Skin of body (tissue), 2 donors: ENCODE measurements around the gene PITRM1. TPM values are rescaled to one million over a fixed set of nuclear protein-coding genes. Genes with fewer than 3 reads are reported as not detected.
"Not testable (repeated sequence)": the region's sequence is repeated elsewhere in the genome, so short reads cannot be mapped to it uniquely, and the experiment has no call there.

Experiments
- DNase-seq: peaks from one replicate; lab custom pipeline; 2025; lab: John Stamatoyannopoulos, UW
- total RNA-seq: library from RNA; depleted of rRNA; stranded (reverse); fragments of >200 nt; gene quantifications from one replicate; pipeline ENCODE4 v1.2.3, GENCODE V29; 2014

Gene PITRM1
- total RNA-seq, 1 donor from 2014 or later: 42.9 TPM

DNA sequence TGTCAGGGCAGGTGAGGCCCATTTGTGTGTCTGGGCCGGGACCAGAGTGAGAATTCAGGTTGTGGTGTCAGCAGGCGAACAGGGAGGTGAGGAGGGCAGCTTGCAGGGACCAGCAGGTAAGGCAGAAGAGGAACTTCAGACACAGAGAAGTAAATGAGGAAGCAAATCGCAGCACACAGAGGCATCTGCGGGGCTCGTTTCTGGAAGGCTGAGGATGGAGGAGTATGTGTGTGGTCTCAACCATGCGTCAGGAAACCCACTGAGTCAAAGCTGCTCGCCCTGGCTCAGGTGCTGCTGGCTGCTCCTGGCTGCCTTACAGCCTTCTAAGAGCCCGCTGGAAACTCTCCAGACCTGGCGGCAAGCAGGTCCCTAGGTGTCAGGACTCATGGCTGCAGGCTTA is 26.9 kb upstream of the PITRM1 start:
- no peak for DNase-seq

DNA sequence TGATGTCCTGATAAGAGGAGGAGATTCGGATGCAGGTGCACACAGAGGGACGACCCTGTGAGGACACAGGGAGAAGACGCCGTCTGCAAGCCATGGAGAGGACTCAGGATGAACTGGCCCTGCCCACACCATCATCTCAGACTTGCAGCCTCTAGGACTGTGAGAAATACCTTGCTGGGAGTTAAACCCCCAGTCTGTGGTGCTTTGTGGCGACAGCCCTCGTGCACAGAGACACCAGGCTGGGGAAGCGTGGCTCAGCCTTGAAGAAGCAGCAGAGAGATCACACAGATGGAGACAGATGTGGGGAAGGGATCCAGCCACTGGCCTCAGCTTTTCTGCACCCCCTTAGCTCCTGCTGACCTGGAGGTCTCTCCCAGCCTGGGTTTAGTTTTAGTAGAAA is 26.3 kb upstream of the PITRM1 start:
- no peak for DNase-seq

DNA sequence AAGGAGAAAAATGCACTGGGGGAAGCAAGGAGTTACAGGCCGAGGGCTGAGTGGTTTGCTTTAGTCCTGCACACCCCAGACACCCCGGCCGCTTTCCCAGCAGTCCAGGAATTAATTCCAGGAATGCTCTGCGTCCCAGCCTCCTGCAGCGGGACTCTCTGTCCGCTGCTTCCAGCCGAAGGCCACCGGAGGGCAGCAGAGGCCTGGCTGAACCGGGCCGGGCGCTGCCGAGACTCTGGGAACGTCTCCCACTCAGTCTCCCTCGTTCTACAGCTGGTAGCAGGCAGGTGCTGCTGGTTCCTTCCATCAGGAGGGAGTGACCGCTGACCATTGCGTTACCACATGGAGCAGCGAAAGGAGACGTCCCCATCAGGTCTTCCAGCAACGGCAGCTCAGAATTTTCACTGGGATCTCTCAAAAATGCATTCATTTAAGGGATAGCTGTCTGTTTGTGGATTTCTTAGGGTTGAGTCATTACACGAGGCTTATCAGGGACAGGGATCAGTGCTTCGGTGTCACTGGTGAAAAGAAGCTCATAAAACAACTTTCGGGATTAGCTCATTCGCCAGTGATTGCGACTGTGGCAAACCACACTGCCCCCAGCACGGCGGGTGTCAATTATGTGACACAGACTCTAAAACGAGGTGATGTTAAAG is 24.9 kb upstream of the PITRM1 start:
- peak; percentile 71 for DNase-seq

DNA sequence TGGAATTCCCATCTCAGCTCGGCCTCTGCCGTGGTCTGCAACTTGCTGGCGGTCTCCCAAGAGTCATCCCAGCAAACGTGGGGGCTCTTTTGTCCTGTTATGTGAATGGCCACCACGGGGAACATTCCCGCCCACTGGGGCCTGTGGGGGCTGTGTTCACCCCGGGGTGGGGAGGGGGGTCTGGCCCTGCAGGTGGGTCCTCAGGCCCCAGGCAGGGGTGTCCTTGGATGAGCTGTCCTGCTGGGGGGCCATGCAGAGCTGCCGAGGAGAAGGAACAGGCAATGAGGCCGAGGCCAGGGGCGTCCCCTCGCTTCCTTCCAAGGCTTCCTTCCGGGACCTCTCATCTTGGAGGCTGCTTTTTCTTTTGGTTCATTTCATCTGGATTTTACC is 24.4 kb upstream of the PITRM1 start:
- DNase-seq: no peak

DNA sequence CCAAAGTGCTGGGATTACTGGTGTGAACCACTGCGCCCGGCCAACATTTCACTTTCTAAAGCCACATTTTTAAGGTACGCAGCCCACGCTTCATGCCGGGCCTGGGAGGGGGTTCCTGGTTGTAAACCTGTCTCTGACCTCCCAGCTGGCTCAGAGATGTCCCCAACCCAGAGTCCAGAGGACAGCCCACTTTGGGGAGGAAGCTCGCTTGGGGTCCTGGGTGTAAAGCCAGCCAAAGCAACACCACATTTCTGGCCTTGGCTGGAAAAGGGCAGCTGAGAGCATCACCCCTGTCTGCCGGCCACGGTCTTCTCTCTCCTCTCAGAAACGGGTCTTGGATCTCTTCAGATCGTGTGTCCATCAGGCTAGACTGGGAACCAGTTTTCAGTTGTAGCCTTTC is 23.9 kb upstream of the PITRM1 start:
- DNase-seq: no peak

DNA sequence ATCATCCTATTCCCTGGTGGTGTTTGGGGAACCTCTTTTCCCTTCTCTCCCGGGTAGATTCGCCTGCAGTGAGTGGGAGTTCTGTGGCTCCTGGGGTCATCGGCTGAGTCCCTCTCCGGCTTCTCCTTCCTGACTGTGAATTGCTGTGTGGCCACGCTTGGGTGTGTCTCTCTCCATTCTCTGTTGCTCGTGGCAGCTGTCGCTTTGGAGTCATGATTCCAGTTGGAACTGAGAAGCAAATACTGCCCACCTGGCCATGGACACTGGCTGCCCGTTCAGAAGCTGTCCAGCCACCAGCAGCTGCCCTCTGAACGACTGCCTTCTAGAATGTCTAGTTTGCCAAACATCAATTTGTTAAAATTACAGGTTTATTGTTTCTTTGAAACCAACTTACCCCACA is 23.1 kb upstream of the PITRM1 start:
- no peak for DNase-seq

DNA sequence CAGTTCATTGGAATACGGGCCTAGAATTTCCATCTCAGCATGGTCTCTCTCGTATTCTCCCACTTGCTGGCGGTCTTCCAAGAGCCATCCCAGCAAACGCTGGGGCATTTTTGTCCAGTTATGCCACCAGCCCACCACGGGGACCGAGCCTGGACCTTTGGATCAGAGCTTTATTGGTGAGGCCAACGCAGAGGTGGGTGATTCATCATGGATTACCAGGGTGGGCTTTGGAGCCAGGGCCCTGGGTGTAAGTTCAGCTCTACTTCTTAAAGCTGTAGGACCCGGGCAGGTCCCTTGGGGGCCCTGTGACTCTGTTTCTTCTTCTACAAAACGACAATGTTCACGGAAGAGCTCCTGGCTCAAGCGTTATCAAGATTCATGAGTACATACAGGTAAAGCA is 22.7 kb upstream of the PITRM1 start:
- no peak for DNase-seq

DNA sequence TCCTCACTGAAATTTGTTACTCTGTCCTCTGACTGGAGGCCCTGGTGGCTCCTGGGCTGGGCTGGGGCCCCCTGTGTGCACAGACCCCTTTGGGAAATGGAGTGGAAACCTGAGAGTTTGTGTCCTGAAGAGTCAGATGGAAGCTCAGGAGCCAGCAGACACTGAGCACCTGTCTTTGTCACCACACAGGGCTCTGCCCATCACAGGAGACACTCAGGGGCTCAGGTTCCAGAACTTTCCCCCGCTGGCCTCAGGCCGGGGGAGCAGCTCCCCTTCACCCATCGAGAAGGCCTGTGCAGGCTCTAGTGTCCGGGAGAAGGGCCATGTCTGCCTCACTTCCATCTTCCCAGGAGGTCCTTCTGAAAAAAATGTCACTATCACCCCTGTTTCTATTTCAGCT is 22.3 kb upstream of the PITRM1 start:
- no peak for DNase-seq

DNA sequence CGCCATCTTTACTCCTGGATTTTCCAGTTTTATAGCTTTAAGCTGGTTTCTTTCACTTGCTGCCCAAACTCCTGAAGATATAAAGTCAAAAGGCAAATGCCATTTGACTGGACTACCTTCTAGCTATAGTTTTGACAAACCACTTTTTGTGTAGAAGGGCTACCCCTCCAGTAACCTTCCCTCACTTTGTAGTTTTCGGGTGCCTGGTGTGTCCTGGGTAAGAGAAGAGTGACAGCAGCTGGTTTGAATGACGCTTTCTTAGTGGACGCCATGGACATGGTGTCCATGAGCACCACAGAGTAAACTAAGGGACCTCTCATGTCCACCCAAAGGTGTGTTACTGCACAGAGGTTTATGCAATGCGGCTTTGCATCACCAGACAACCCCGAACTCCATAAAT is 21.2 kb upstream of the PITRM1 start:
- DNase-seq: no peak

DNA sequence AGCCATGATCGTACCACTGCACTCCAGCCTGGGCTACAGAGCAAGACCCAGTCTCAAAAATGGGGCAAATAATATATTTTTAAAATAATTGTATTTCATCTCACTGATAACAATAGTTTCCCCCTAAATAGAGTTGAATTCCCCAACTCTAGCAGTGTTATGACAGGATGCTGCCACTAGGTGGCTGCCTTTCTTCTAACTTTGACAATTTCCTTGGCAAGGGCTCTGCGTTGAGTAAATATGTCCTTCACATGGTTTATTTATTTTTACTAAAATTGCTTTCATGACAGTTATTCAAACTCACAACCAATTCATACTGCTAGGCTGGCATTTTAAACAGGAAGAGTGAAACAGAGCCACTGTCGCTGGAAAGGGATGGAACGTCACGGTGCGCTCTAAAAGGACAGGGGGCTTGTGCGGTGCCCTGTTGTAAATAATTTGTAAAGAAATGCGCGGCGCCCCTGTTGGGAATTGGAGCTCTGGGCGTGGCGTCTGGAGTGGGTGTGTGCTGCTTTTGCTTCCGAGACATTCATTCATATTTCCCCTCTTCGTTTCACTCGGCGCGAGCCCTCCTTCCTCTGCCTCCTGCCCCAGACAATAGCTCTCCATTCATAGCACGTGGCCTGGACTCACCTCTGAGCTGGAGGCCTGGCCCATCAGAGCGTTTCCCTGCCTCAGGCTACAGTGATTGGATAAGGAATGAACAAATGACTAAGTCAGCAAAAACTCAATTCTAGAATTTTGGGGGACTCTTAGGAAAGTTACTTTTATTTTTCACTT is 20.5 kb upstream of the PITRM1 start:
- DNase-seq: peak; percentile 80

DNA sequence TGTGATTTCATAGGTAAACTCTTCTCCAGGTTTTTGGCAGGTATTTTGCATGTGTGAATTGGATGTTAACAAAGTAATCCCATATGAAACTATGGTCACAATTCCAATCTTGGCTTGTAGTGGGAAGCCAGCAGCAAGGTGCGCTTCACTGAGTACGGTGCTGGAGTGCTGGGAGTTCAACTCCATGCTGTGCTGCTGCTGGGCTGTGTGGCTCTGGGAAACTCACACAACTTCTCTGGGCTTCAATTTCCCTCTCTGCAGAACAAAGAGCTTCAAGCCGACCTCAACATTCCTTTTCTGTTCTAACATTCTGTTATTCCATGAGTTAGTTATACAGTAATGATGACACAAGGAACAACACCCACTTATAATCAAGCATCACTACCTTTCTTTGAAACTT is 18.2 kb upstream of the PITRM1 start:
- DNase-seq: no peak

DNA sequence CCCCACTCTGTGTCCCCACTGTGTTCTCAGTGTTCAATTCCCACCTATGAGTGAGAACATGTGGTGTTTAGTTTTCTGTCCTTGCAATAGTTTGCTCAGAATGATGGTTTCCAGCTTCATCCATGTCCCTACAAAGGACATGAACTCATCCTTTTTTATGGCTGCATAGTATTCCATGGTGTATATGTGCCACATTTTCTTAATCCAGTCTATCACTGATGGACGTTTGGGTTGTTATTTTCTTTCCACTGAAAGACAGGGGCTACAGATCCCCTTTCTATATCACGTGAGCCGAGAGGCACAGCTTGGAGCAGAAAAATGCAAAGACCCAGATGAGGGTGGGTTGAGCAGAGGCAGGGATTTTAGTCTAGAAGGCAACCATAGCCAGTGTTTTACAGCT is 14.6 kb upstream of the PITRM1 start:
- DNase-seq: not testable (repeated sequence)

DNA sequence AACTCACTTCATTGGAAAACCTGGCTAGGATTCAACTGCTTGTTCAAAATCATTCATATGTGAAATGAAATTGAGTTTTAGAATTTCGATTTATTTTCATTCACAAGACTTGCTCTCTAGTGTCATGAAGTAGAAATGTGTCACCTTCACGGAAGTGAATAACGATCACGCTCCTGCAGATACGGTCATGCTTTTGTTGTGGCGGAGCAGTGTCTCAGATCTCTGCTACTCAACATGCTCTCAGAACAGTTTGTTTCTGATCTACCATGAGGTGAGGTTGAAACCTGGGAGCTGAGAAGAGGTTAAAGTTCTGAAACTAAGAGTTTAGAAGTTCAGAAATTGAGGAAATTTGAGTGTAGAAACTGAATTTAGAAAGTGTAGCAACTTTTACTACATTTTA is 13.8 kb upstream of the PITRM1 start:
- no peak for DNase-seq

DNA sequence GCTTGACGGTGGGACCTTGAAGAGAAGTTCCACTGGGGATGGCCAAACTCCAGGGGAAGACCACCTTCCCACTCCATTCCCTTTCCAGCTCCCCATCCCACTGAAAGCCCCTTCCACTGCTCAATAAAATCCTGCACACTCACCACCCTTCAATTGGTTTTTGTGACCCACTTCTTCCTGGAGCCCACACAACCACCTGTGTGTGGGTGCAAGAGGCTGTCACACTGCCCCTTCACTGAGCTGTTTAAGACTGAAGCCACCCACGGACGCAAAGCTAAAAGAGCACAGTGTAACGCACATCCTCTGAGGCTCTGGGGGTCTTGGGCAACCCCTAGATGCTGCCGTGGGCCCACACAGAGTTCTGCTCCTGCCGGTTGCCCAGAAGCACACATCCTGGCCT is 12.8 kb upstream of the PITRM1 start:
- DNase-seq: no peak

DNA sequence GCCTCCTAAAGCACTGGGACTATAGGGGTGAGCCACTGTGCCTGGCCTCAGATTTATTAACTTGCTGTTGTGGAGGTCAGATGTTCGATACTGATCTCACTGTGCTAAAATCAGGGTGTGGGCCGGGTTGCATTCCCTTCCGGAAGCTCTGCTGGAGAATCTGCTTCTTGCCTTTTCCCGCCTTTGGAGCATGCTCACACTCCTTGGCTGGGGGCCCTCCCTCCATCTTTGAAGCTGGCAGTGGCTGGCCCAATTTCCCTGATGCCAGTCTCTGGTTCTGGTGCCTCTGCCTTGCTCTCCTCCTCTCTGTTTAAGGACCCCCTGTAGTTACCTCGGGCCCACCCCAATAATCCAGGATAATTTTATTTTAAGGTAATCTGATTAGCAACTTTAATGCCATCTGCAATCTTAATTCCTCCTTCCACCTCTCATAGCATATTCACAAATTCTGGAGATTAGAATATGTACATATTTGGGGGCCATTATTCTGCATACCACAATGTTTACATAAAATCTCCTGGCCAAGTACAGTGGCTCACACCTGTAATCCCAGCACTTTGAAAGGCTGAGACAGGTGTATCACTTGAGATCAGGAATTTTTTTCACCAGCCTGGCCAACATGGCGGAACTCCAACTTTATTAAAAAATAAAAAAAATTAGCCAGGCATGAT is 7.9 kb upstream of the PITRM1 start:
- DNase-seq: no peak

DNA sequence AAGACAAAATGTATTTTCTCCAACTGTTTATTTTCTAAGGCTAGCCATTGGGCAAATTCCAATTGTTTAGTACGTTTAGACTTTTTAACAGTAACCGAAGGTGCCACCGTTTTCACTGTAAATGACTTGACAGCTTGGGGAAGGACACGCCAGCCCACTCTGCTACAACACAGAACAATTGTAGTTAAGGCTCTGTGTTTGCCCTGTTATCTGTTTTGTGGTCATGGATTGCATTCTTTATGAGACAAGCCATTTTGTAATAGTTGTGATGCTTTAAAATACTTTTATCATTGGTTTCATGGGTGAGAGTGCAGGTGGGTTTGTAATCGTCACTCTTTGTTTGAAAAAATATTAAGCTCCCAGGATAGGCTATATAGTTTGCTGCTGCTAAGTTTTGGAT is 6.6 kb upstream of the PITRM1 start:
- DNase-seq: no peak

DNA sequence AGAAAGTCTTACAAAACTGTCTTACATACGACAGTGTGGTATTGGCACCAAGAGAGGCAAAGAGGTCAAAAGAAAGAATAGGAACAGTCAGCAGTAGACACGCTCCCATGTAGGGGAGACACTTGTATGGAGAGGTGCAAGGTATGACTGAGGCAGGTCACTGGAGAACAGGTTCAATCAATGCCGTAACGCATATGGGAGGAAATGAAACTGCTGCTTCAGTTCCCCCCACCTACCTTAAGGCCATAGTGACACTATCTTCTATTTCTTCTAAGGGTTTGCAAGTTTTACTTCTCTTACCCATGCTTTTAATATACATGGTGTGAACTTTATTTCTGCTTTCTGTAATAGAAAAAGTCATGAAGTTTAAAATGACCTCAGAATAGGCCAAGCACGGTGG is 5.5 kb upstream of the PITRM1 start:
- no peak for DNase-seq

DNA sequence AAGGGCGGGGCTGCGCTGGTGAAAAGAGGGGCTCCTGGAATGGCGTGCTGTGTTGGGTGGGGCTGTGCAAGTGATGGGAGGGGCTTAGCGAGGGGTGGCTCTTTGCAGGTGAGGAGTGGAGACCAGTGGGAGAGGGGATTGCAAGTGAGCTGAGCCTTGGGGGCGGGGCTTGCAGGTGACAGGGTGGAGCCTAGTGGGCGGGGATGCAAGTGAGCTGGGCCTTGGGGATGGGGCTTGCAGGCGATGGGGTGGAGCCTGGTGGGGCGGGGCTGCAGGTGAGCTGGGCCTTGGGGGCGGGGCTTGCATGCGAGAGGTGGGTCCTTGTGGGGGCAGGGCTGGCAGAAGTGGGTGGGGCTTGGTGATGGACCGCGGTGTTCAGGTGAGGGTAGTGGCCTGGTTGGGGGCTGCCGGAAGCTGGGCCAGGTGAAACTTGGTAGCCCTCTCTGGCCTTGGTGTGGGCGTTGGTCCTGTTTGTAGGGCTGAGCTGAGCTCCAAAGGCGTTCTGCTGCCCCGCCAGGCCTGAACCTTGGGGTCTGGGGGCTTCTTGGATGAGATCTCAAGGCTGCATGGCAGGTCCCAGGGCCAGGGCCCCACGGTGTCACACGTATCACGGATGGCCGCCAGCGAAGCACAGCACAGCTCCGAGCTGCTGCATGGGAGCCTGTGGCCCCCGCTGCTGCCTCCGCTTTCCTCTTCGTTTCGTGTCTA is 743 bp upstream of the PITRM1 start:
- DNase-seq: peak; percentile 48

DNA sequence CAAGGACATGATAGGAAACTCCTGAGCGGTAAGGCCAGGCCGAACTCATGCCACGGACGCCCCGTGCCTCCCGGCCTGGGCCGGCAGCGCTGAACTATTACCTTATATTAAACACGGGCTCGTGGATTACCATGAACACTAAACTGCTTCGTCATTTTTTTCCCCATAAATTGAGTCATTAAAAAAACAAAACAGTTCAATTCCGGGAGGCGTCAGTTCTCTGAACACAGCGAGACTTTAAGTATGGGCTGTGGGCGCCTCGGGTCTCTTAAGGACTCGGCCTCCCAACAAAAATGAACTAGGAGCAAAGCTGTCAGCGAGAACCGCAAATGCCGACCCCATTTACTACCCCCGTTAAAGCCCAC is 519 bp downstream of the PITRM1 start:
- DNase-seq: no peak

DNA sequence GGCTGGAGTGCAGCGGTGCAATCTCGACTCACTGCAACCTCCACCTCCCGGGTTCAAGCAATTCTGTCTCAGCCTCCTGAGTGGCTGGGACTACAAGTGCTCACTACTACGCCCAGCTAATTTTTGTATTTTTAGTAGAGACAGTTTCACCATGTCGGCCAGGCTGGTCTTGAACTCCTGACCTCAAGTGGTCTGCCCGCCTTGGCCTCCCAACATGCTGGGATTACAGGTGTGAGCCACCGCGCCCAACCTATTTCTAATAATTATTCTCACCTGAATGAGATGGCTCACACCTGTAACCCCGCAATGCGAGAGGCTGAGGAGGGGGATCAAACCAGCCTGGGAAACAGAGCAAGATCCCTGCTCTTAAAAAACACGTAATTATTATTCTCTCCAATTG is 1.1 kb downstream of the PITRM1 start:
- DNase-seq: not testable (repeated sequence)

DNA sequence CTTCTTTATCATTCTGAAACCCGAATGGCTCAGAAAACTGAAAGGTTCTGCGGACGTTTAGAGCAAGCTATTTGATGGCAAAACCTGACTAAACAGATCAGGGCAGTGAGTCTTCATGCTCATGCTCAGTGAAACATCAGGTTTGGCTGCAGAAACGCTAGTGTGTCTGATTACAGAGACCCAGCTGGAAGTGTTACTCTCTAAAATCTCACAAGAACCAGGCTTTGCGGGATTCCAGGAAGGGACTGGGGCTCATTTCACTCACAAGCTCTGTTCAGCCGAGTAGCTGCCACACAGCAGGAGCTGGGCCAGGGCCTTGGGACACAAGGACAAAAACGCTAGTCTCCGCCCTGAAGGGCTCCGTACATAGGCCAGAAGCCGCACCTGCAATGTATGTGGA is 2.9 kb downstream of the PITRM1 start:
- DNase-seq: no peak

DNA sequence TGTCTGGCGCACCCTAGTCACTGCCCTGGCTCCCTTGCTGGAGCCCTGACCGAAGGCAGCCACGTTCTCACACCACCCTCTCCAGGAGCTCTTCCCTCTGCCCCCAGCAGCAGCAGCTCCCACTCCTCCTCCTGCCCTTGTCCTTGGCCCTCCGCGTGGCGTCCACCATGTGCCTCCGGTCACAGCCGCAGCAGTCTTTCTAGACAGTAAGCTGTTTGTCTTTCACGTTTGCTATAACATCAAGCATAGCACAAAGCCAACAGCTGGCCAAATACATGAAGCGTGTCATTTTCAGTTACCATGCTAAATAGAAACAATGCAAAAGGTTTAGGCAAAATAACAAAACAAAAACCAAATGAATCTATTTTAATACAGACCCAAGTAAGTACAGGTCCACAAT is 3.3 kb downstream of the PITRM1 start:
- DNase-seq: no peak
